PFSK-1 (cell line): Measurements from ENCODE around the gene FAM120C.

Experiments
- POLR2AphosphoS5 ChIP-seq: IDR thresholded peaks from 2 replicates; pipeline ENCODE4 v1.6.1; 2012; ENCODE audit warnings: low read depth, mild to moderate bottlenecking, control low read depth, low read length, moderate library complexity
- REST ChIP-seq, 2 experiments: IDR thresholded peaks; 2 replicates each; pipeline versions ENCODE4 v1.6.1 to v1.8.0; 2011 to 2012; ENCODE audit warnings: low read depth in 2 of 2, low read length in 2 of 2, control low read depth in 1 of 2, inconsistent platforms in 1 of 2, mild to moderate bottlenecking in 1 of 2, moderate library complexity in 1 of 2; ENCODE audit not compliant: insufficient read depth in 1 of 2
- SIN3A ChIP-seq: IDR thresholded peaks from 2 replicates; pipeline ENCODE4 v1.6.1; 2012; ENCODE audit warnings: mild to moderate bottlenecking, low read length, moderate library complexity, borderline replicate concordance; ENCODE audit not compliant: insufficient read depth
- TAF1 ChIP-seq: IDR thresholded peaks from 2 replicates; pipeline ENCODE4 v1.6.1; 2012; ENCODE audit warnings: low read length, control low read depth, borderline replicate concordance; ENCODE audit not compliant: insufficient read depth

GRCh38 chrX:54198262-54198661 is 15.2 kb upstream of the FAM120C start:
- TF ChIP-seq POLR2AphosphoS5 (no peak), REST (IDR thresholded peaks at IDR 0.05; ENCODE audit: insufficient read depth in 1 of 2, low read depth in 2 of 2, low read length in 2 of 2) (no peak), SIN3A (no peak), TAF1 (no peak)
